GM21526 (cell line): ENCODE results near the gene MAP3K5.

ENCODE experiments used
- ATAC-seq: cut with Tn5 transposase; IDR thresholded peaks from one replicate; pipeline ENCODE4 v1.9.1; 2021; ENCODE audit warnings: moderate library complexity; ENCODE audit not compliant: unreplicated experiment, low FRiP score

The MAP3K5 gene

DNA sequence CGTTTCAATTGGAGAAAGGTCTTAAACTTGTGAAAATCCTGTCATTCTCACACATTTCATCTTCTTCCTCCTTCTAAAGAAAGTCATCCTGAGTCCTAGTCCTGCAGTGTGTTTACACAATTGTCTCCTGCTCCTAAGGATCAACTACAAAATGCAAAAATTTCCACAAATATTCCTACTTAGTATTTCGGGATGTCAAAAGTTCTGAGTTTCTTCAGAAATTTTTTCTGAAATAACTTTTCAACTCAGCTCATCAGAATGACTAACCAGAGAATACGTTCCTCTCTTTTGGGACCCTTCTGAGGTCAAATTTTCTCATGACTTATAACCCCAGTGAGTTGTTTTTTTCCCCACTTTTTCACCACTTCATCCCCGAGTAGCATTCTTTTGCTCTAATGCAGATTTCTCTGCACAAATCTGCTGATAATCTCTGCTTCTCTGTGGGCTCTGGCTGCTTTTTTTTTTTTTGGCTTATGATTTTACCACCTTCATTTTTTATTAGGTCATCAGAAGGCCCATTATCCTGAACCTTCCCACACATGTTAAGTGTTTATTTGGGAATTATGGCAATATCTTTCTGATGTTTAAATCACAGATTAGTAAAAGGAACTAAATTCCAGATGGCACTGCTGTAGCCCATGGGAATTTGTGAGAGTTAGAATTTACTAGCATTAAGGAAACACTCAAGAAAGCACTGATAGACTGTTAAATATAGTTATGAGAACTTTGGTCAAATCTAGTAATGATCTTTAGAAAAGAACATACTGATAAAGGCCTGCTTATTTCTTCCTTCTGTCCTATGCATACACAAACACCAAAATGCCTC is 41.4 kb downstream of the MAP3K5 start:
- ATAC-seq: peak; percentile 24

DNA sequence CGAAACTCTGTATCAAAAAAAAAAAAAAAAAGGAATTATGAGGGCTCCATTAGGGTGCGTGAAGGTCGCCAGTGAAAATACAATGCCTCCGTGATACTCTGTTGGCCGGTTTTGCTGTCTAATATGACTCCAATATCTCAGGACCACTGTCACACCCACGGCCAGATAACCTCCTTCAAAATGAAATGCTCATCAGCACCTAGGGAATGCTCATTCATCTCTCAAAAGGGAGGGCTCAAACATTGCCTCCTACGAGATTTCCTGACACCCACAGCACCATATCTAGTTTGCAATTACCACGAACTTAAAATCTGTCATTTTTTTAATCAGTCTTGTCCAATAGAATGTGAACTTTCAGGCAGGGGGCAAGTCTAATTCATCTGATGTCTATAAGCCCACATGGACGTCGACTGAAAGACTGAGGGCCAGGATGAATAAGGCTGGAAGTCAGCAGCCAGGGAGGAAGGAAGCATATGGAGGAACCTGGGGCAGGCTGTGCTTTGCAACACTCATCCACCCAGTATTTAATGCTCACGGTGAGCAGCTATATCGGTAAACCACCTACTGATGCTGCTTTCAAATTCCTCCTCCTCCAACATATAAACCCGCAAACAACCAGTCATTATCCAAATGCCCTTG is 42.8 kb downstream of the MAP3K5 start:
- no peak for ATAC-seq

DNA sequence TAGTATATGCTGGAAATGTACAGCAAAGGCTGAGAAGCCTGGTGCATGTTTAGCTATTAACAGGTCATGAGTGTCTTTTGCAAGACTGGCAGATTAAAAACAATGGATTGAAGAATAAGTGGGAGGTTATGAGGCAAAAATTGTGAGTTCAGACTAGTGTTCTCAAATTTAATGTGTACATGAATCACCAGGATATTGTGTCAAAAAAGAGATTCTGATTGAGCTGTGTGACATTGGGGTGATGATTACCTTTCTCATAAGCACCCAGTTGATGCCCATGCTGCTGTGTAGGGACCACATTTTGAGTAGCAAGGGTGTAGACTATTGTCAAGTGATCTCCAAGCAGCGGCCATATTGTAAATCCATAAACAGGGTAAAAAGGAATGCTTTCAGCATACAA is 44.8 kb downstream of the MAP3K5 start:
- no peak for ATAC-seq

DNA sequence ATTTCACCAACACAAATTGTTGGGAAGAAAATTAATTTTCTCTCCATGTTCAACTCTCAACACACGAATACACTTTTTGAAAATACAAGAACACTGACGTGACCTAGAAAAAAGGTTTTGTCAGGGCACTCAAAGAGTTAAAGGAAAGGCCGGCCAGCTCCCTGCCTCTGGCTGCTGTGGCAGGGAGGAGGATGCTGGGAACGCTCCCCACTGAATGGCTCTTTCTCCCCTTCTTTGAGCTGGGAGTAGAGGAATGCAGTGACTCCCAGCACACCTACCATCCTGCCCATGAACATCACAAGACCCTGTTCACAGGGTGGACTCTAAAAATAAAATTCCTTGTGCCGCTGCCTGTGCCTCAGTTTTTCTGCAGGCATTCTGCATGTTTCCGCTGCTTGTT is 47.0 kb downstream of the MAP3K5 start:
- no peak for ATAC-seq

DNA sequence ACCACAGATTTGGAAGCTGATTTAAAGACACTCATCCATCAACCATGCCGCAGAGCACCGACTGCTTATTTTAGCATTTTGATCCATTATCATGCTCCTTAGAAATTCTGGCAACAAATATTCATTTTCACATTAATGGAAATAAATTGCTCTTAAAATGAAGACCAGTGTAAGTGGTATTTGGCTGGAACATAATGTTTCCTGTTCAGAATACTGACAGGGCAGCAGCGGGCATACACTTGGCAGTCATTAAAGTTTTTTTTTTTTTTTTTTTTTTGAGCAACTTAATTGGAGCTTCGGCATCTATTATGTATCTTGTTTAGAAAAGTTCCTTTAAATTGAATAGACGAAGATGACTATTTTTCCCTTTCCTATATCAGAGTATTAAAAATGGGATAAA is 47.4 kb downstream of the MAP3K5 start:
- no peak for ATAC-seq

DNA sequence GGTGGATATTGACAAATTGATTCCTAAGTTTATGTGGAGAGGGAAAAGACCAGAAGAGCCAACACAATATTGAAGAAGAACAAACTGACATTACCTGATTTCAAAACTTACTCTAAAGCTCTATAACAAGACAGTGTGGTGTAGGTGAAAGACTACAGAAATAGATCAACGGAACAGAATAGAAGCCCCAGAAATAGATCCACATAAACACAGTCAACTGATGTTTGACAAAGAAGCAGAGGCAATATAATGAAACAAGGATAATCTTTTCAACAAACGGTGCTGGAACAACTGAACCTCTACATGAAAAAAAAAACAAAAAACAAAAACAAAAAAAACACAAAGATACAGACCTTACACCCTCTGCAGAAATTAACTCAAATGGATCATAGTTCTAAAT is 50.2 kb downstream of the MAP3K5 start:
- ATAC-seq: no peak

DNA sequence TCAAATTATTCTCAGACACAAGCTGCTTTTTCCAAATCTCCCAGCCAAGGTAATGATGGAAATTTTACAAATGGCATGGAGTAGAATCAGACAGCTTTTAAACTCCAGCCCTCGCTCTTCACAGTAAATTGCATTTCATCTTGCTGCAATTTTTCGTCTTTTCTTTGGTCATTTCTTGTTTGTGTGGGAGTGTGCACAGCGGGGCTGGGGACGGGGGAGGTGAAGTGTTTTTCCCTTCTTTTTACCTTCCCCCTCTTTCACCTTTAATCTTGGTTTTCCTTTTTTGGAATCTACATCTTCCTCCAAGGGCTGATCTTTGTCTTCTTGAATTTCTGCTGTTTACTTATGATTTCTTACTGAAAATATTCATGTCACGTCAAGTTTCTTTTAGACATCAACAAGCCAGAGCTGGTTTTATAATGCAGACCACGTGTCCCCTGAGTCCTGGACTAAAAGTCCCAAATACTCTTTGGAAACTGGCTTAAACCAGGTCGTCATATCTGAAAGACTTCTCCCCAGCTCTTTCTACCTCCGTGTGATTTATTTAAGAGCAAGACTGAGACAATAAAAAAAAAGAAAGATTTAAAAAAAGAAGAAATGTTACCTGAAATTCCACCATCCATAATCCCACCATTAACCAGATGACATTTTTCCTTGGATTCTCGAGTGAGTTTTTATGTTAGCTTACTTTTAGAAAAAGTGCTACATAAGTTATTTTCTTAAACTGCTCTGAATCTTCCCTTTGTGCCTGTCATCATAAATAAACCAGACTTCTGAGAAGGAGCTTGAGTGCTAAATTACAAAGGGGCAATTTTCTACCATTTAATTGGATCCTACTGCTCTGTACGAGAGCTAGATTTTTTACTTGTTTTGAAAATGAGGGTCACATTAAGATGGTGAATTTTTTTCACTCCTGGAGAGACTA is 52.0 kb downstream of the MAP3K5 start:
- no peak for ATAC-seq

DNA sequence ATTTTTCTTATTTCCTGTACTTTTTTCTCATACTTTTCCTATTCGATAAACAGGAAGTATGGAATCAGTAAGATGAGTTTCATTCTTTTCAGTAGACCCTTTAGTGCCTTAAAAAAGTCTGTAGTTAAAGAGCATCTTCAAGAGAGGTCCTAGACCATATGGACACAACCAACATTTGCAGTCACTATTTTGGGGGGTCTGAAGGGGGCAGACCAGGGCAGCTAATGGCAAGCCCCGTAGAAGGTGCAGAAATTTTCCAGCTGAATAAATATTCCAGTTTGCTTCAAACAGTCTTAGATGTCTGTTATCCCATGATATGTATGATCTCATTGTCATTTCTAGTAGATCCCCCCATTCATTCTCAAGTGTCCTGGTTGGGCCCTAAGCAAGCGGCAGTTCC is 52.8 kb downstream of the MAP3K5 start:
- no peak for ATAC-seq

DNA sequence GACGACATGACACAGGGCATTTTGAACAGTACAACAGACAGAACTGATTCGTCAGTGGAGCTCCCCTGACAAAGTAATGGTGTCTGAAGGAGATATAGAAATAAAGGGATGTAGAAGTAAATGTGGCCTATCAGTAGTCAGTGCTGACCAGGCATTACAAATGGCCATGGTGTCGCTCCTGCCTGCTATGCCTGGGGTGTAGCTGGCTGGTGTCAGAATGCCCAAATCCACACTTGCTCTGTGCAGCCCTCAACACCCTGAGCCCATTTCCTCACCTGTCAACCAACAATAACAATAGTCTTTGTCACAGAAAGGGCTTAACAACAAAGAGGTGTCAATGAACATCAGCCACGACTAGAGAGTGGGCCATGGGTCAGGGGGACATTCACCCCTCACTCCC is 53.2 kb downstream of the MAP3K5 start:
- ATAC-seq: no peak

DNA sequence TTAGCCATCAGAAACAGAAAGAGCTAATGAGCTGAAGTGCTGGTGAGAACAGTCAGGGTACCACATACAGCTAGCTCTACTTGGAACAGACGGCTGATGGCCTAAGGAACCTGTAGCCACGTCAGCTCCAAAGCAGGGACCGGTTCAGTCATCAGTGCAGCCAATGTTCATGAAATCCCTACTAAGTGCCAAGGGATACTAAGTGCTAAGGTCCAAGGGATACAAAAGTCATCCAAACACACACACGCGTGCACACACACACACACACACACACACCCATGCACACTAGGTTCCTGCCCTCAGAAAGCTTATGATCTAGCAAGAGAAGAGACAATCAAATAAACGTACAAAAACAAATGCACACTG is 53.6 kb downstream of the MAP3K5 start:
- no peak for ATAC-seq

DNA sequence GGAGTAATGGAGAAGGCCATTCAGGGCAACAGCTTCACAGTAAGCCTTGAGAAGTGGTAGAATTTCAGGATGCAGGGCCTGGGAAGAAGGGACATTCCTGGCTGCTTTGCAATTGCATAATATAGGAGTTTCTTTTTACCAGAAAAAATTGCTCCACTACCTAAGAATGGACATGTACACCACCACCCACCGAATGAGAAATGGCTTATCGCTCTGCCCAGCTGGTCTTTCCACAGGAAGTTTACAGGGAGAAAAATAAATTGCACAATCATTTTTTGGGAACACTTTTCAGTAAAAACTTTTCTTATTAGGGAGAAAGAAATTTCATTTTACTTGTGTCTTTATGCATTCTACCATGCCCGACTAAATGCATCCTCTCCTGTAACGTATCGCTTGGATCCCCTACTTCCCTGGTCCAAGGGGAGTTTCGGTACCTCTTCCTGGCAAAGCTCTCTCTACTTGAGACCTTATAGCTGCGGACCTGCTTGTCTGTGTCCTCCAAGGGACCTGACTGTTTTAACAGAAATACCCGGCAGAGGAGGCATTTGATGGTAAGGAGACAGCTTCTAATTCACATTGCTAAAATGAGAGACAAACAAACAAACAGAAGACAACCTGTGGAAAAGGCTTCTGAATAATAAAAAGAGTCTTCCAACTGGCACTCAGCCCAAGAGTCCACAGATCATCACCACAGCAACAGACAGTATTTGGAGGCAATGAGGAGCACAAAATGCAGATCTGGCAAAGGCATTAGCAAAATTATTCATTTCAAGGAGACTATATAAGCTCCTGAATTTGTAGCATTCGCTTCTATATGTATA is 54.2 kb downstream of the MAP3K5 start:
- ATAC-seq: no peak

DNA sequence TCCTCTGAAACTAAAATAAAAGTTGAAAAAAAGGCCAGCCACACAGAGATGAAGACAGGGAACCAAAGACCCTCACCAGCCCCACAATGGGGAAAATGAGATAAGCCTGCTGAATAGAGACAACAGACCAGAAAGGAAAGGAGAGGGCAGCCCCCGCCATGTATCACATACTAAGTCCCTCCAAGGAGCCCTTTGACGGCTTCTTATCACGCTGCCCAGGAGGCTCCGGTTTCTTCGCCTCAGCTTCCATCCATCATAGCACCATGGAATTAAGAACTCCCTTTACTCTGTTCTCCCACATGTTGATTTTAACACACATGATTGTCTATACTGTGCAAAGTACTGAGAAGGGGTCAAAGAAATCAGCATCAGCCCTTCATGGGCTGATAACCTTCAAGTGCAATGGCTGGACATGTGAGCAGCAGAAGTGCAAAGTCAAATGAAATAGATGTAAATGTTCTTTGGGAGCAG is 54.9 kb downstream of the MAP3K5 start:
- no peak for ATAC-seq

DNA sequence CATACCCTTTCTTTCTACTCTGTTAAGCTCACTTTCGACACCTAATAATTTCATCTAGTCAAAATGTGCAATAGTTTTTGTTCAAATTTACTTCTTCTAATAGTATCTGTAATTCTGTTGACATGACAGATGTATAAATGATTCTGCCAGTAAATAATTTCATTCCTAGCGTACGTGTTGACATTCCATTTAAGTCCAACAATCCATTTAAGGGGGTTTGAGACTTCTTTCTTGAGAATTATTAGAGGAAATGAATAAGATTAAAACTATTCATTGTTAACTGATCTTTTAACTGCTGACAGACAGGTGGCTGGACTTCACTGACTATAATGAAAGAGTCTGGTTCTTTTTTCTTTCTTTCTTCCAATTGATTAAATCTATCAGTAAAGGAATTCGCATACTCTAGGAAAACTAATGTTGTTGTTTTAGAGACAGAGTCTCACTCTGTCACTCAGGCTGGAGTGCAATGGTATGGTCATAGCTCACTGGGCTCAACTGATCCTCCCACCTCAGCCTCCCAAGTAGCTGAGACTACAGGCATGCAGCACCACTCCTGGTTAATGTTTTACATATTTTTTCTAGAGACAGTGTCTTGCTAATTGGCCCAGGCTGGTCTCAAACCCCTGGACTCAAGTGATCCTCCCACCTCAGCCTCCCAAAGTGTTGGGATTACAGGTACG is 55.9 kb downstream of the MAP3K5 start:
- no peak for ATAC-seq

DNA sequence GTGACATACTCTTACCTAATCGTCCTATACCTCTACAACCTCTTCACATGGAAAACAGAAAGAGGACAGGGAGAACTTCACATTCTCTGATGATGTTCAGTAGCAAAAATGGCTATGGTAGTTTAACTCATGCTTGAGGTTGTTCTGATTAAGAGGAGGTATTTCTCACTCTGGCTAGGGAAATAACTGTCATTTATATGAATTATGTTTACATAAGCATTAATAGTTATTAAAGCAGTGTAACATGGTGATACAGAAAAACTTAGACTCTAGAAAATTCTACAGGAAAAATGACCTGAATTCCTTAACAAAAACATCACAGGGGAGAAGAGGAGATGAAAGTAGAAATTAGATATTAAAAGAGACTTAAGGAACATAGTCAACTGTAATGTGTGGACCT is 57.3 kb downstream of the MAP3K5 start:
- no peak for ATAC-seq

DNA sequence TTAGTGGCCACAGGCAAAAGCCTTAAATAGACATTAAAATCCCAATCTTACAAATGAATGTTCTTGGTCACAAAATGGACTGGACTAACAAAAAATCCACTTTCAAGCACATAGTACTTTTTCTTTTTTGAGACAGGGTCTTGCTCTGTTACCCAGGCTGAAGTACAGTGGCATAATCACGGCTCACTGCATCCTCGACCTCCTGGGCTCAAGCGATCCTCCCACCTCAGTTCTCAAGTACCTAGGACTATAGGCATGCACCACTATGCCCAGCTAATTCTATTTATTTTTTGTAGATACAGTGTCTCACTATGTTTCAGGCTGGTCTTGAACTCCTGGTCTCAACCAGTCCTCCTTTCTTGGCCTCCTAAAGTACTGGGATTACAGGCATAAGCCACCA is 59.4 kb downstream of the MAP3K5 start:
- no peak for ATAC-seq

DNA sequence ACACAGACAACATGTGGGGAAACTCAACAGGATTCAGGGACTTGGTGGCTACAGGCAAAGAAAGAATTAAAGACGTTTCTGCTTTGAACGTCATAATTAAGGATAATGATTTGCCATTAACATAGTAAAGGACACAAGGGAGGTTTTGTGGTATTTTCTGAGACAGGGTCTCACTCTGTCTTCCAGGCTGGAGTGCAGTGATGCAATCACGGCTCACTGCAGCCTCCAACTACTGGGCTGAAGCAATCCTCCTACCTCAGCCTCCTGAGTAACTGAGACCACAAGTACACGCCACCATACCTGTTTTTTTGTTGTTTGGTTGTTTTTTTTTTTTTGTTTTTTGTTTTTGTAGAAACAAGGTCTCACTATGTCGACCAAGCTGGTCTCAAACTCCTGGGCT is 62.4 kb downstream of the MAP3K5 start:
- no peak for ATAC-seq

DNA sequence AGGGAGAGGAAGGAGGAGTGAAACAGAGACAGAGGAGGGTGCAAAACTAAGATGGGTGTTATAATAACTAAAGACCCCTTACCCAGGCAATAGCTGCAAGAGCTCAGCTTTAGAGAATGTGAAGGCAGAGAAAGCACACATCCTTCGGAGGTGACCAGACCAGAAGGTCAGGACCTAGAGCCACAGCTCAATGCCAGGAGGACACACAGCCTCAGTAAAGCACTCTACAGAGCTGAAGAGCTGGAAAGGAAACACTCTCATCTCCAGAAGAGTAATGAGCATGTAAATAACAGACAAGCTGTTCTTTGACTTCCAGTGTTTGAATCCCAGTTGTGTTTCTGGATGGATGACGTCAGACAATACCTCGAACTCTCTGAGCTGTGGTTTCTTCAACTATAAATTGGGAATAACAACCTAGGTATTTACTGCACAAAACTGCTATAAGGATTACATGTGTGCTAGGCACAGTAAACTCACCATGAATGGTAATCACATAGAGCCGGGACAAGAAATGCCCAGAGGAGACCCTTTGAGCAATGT is 63.2 kb downstream of the MAP3K5 start:
- no peak for ATAC-seq

DNA sequence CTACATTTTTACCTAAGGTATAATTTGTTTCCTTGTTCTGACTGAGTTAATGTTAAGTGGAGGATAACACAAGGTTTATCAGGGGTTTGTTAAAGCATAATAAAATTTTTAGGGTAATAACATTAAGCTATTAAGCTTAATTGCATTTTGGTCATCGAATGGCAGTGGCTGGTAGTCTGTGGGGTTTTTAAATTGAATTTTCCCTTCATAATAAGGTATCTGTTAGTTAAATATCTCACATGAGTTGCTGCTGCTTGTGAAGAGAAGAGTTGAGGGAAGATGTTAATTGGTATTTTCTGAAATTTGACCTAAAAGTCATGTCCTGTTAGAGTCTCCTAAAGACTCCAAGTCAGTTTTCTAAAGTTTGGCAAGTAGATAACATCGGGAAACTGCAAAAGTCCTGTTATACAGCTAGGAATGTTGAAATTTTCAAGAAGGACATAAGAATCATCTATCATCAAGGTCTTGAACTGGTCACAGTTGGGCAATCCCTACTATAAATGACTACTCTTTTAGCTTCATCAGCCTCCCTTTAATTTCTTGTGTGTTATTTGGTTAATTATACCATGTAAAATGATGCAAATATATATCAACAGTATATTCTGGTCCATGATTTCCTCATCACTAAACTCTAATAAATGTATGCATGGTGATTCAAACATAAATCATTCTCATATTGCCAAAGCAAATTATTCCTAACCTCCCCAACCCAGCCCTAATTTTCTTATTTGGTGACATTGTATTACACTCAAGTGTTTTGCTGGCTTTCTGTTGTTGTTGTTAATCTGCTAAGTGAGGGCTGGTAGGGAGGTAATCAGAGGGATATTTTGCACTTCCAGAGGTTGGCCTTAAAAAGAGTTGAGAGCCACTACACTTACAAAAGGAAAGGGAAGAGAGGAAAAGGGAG is 64.0 kb downstream of the MAP3K5 start:
- ATAC-seq: no peak
